SH-SY5Y (cell line): ENCODE results near the gene AMPD2.

Experiments used
- GATA2 ChIP-seq: IDR thresholded peaks from 2 replicates; pipeline ENCODE4 v1.6.1; 2011; ENCODE audit warnings: mild to moderate bottlenecking, low read depth, low read length
- GATA3 ChIP-seq: IDR thresholded peaks from 2 replicates; pipeline ENCODE4 v1.6.1; 2011; ENCODE audit warnings: low read depth, mild to moderate bottlenecking, low read length, moderate library complexity

- TF ChIP-seq GATA2 (no peak), GATA3 (no peak)
Measured at GRCh38 chr1:109622895-109623294, 3.3 kb downstream of the AMPD2 start.
